HepG2 (cell line): ENCODE measurements around the gene CFL1. TPM values are rescaled to one million over a fixed set of nuclear protein-coding genes. Genes with fewer than 3 reads are reported as not detected.
A peak's percentile ranks its signal among the peaks of the same experiment; 100 is the strongest.

ENCODE experiments used
- ATAC-seq: fragments of 200-7000 bp; cut with Tn5 transposase; 3 replicates; pipeline ENCODE4 v1.9.1; 2020; ENCODE audit warnings: mild to moderate bottlenecking, moderate library complexity
- BruUV-seq: library from RNA; stranded (reverse); fragments of 400-500 nt; replicated peaks from 2 replicates; lab custom pipeline; 2021; lab: Mats Ljungman, UMichigan
- CTCF ChIA-PET: fragments of 300-600 bp; formaldehyde crosslinking; extraction: SDS; loops from one replicate; lab custom pipeline; 2021; ENCODE audit warnings: low total read pairs, inconsistent platforms, low intra/inter-chr PET ratio; lab: Yijun Ruan, JAX
- POLR2A ChIA-PET: fragments of 350-600 bp; sonication (Branson Sonifier 250); formaldehyde crosslinking; loops from one replicate; lab custom pipeline; 2020; ENCODE audit warnings: antibody characterized with exemption, inconsistent platforms; lab: Yijun Ruan, JAX
- DNase-seq: peaks from one replicate; pipeline ENCODE4 v3.0.0-alpha.2; 2015; ENCODE audit warnings: low spot score
- FAIRE-seq: peaks from 3 replicates; lab custom pipeline; 2011; peaks lifted over from hg19 to GRCh38; lab: Jason Lieb, UNC
- H2AFZ ChIP-seq: one replicate; pipeline ENCODE4 v1.6.1; 2011; ENCODE audit warnings: low read length, inconsistent platforms
- H3K27ac ChIP-seq: fragments of 300-600 bp; 3 replicates; pipeline ENCODE4 v1.8.0; 2011; ENCODE audit warnings: mixed run types, mild to moderate bottlenecking, mixed read lengths, low read length, inconsistent platforms; ENCODE audit not compliant: insufficient read depth; ENCODE audit errors: extremely low read length
- H3K27me3 ChIP-seq, 2 experiments: fragments of 200-600 bp in 1 of 2; 2 replicates in 1 of 2; 3 replicates in 1 of 2; pipeline versions ENCODE4 v1.6.0 to v1.8.0; 2011; ENCODE audit warnings: low read length in 2 of 2, mild to moderate bottlenecking in 2 of 2, moderate library complexity in 2 of 2, inconsistent platforms in 1 of 2; ENCODE audit not compliant: insufficient read depth in 2 of 2, control insufficient read depth in 1 of 2
- H3K36me3 ChIP-seq, 2 experiments: fragments of 200-600 bp in 1 of 2; replicated peaks in 1 of 2; 2 replicates in 1 of 2; 3 replicates in 1 of 2; pipeline versions ENCODE4 v1.5.1 to v1.8.0; 2011; ENCODE audit warnings: low read length in 2 of 2, inconsistent platforms in 1 of 2; ENCODE audit not compliant: insufficient read depth in 2 of 2, control insufficient read depth in 1 of 2
- H3K4me1 ChIP-seq: 2 replicates; pipeline ENCODE4 v1.5.1; 2012; ENCODE audit warnings: low read length, inconsistent platforms; ENCODE audit not compliant: insufficient read depth
- H3K4me2 ChIP-seq: 2 replicates; pipeline ENCODE4 v1.6.0; 2011; ENCODE audit warnings: low read depth, low read length, inconsistent platforms
- H3K4me3 ChIP-seq, 3 experiments: fragments of 200-600 bp in 1 of 3; sonication (generic), shearing (Covaris generic) in 1 of 3; replicated peaks in 1 of 3; 2 replicates each; pipeline ENCODE4 v1.5.1; 2011 to 2016; ENCODE audit warnings: low read length in 3 of 3, inconsistent platforms in 2 of 3, low read depth in 2 of 3, mild to moderate bottlenecking in 2 of 3, control low read depth in 1 of 3, mixed read lengths in 1 of 3; ENCODE audit not compliant: insufficient read depth in 1 of 3
- H3K79me2 ChIP-seq: one replicate; pipeline ENCODE4 v1.6.1; 2011; ENCODE audit warnings: low read length, inconsistent platforms; ENCODE audit not compliant: insufficient read depth
- H3K9ac ChIP-seq: 2 replicates; pipeline ENCODE4 v1.6.0; 2011; ENCODE audit warnings: mild to moderate bottlenecking, low read depth, low read length, inconsistent platforms; ENCODE audit not compliant: insufficient read depth
- H3K9me3 ChIP-seq: 2 replicates; pipeline ENCODE4 v1.5.1; 2012; ENCODE audit warnings: mild to moderate bottlenecking, low read length
- H4K20me1 ChIP-seq: 2 replicates; pipeline ENCODE4 v1.6.0; 2011; ENCODE audit warnings: inconsistent platforms, mild to moderate bottlenecking, low read length, moderate library complexity; ENCODE audit not compliant: insufficient read depth
- MXD4 ChIP-seq: IDR thresholded peaks from 2 replicates; pipeline ENCODE4 v1.6.1; 2016; ENCODE audit warnings: mild to moderate bottlenecking, missing biosample characterization, missing genetic modification reagents
- PRDM15 ChIP-seq: sonication (generic); formaldehyde crosslinking; IDR thresholded peaks from 2 replicates; pipeline ENCODE4 v1.4.0; 2020; ENCODE audit warnings: missing genetic modification reagents
- UBTF ChIP-seq: sonication (generic); formaldehyde crosslinking; IDR thresholded peaks from 2 replicates; pipeline ENCODE4 v1.4.0; 2020; ENCODE audit warnings: mild to moderate bottlenecking, missing genetic modification reagents
- ZNF232 ChIP-seq: sonication (generic); formaldehyde crosslinking; IDR thresholded peaks from 2 replicates; pipeline ENCODE4 v1.4.0; 2020; ENCODE audit warnings: missing genetic modification reagents, borderline replicate concordance
- ZNF644 ChIP-seq: IDR thresholded peaks from 2 replicates; pipeline ENCODE4 v1.6.1; 2016; ENCODE audit warnings: low read depth
- ZNF773 ChIP-seq: sonication (generic); formaldehyde crosslinking; IDR thresholded peaks from 2 replicates; pipeline ENCODE4 v1.4.0; 2020; ENCODE audit warnings: missing genetic modification reagents, borderline replicate concordance
- WGBS: methylation state at CpG from one replicate; pipeline ENCODE4 v1.1.6; 2017; ENCODE audit warnings: low lambda C conversion rate; 5-methylcytosine and 5-hydroxymethylcytosine counted together
- in situ Hi-C: cut with HindIII; loops from 2 replicates; pipeline ENCODE4 v1.10.0; 2017; ENCODE audit warnings: low pct_unique_long_range_greater_than_20kb; ENCODE audit not compliant: extremely low pct_ligation_motif_present
- intact Hi-C: fragments of 100-400 bp; cut with micrococcal nuclease; formaldehyde crosslinking; loops from one replicate; pipeline ENCODE4 v1.10.0; 2022; ENCODE audit not compliant: unreplicated experiment
- polyA plus RNA-seq, 8 experiments: library from polyadenylated mRNA; depleted of rRNA in 3 of 8; stranded (reverse) in 7 of 8; unstranded in 1 of 8; fragments of >200 nt; fragmentation: Illumina TruSeq in 4 of 8; extraction: Trizol in 4 of 8; gene quantifications; 2 replicates each; pipeline versions ENCODE4 v1.2.1 to v1.2.3, GENCODE V29; 2011 to 2016; ENCODE audit warnings: low read depth in 4 of 8, missing spikeins in 1 of 8, mixed read lengths in 1 of 8; ENCODE audit not compliant: insufficient read depth in 1 of 8
- total RNA-seq, 5 experiments: library from RNA; depleted of rRNA; stranded (reverse); fragments of >200 nt; fragmentation: Illumina TruSeq; extraction: Trizol; gene quantifications; 2 replicates each; pipeline ENCODE4 v1.2.3, GENCODE V29; 2016; ENCODE audit warnings: low read depth in 1 of 5
- TF ChIP-seq, protein P1 (sequence below): sonication (generic); formaldehyde crosslinking; IDR thresholded peaks from 2 replicates; pipeline ENCODE4 v1.8.0; 2023; ENCODE audit warnings: mild to moderate bottlenecking, missing genetic modification reagents
- TF ChIP-seq, protein P2 (sequence below): sonication (generic); formaldehyde crosslinking; IDR thresholded peaks from 2 replicates; pipeline ENCODE4 v1.4.0; 2020; ENCODE audit warnings: missing genetic modification reagents

CFL1 gene
- total and polyA plus RNA-seq, 2 of the 13 experiments (the other 11 are each of a cell fraction or from before 2014, with no cell fraction given), result 379 to 383 TPM

DNA sequence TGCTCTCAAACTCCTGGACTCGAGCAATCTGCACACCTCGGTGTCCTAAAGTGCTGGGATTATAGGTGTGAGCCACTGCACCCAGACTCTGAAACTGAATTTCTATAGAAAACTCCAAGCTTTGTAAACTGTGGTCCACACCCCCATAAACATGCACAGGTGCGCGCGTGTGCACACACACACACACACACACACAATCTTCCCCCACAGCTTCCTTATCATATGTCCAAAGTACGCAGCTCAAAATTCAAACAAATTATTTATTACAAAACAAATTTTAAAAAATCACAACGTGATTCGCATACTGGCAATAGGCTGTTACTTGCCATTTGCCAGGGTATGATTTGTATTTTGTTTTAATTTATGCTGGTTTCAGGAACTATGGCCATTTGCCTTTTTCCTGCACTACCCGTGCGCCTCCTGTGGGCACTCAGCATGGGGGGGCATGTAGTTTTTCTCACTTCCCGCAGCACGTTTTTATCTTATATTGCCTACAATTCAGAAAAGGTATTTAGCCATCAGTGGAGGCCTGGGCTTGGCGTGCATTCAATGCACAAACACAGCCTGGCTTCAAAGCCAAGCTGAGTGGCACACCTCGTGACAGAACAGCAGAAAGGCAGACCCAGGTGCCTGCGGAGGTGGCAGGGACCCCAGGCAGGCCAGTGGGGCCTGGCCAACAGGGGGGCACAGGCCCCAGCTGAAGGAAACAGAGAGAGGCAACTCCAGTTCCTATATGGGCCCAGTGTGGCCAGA, 35.0 kb downstream of the CFL1 start (continued):
- TF ChIP-seq, protein P1, sequence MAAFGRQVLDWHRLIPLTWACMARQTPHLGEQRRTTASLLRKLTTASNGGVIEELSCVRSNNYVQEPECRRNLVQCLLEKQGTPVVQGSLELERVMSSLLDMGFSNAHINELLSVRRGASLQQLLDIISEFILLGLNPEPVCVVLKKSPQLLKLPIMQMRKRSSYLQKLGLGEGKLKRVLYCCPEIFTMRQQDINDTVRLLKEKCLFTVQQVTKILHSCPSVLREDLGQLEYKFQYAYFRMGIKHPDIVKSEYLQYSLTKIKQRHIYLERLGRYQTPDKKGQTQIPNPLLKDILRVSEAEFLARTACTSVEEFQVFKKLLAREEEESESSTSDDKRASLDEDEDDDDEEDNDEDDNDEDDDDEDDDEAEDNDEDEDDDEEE (CRISPR knock-in tag), result no peak

- peak overlapping the region; percentile 27; the same call in 1 of the 2 replicates for H3K9ac ChIP-seq
- intact Hi-C loops, result loop anchor here (1.0 kb wide), 1 partner anchor 110 kb away; no protein-coding TSS in a partner anchor
- ChIA-PET CTCF (no interaction called here), POLR2A (interaction anchor here (0.8 to 1.1 kb wide), 2 partner anchors 39 to 71 kb away, joined by 4 read pairs; partner anchors contain the start of gene MUS81)
- H2AFZ ChIP-seq, result peak overlapping the region; percentile 59
- no peak for FAIRE-seq
- 0% methylated on average over 2 of the region's 8 CpGs for WGBS
- H3K36me3 ChIP-seq, result no peaks in the 10 kb centered on the region
- in situ Hi-C loops, result no loop called here
- BruUV-seq, result no TSS peak
- H3K27me3 ChIP-seq, result no peaks in the 10 kb centered on the region
- peak overlapping the region; percentile 70 for H3K4me2 ChIP-seq
- DNase-seq, result peak; percentile 20
- no peaks in the 10 kb centered on the region for H4K20me1 ChIP-seq
- H3K79me2 ChIP-seq, result no peaks in the 10 kb centered on the region
- ATAC-seq, result peak; percentile 59
- no peaks in the 10 kb centered on the region for H3K9me3 ChIP-seq
- H3K4me1 ChIP-seq, result peaks cover 30% of the 10 kb centered on the region
- H3K27ac ChIP-seq, result no peak overlapping the region
- H3K4me3 ChIP-seq, result peak overlapping the region in 2 of 3 experiments; percentile 3 to 51; a peak in 2 of 6 replicates
- TF ChIP-seq MXD4 (CRISPR knock-in tag) (0 out of 2 replicates have a peak, but pooled peaks have one; percentile 33), PRDM15 (no peak), ZNF644 (0 out of 2 replicates have a peak, but pooled peaks have one; percentile 56), ZNF773 (no peak), ZNF232 (no peak), UBTF (0 out of 2 replicates have a peak, but pooled peaks have one; percentile 22)
- TF ChIP-seq, protein P2, sequence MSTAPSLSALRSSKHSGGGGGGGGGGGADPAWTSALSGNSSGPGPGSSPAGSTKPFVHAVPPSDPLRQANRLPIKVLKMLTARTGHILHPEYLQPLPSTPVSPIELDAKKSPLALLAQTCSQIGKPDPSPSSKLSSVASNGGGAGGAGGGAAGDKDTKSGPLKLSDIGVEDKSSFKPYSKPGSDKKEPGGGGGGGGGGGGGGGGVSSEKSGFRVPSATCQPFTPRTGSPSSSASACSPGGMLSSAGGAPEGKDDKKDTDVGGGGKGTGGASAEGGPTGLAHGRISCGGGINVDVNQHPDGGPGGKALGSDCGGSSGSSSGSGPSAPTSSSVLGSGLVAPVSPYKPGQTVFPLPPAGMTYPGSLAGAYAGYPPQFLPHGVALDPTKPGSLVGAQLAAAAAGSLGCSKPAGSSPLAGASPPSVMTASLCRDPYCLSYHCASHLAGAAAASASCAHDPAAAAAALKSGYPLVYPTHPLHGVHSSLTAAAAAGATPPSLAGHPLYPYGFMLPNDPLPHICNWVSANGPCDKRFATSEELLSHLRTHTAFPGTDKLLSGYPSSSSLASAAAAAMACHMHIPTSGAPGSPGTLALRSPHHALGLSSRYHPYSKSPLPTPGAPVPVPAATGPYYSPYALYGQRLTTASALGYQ, result no peak
Measured at GRCh38 chr11:65821107-65821506, 36.9 kb downstream of the CFL1 start.
